Measurements from ENCODE around the gene HECTD4.

GRCh38 chr12:112133418-112133817, 248.8 kb downstream of the HECTD4 start:
- no peak for TF ChIP-seq POLR2A (IDR thresholded peaks at IDR 0.05; ENCODE audit: low read length)
- no peak for TF ChIP-seq GATA1 (IDR thresholded peaks at IDR 0.05; ENCODE audit: low read depth, low read length)

All from erythroblast (primary cell).